Spleen (tissue), 11 donors: Measurements from ENCODE around the gene TLX1. TPM values are rescaled to one million over a fixed set of nuclear protein-coding genes. Genes with fewer than 3 reads are reported as not detected.

ENCODE experiments used
- DNase-seq: peaks from one replicate; pipeline ENCODE4 v3.0.0-alpha.2; 2020
- H3K27ac ChIP-seq, 8 donors: fragments of 200-600 bp; sonication (generic) in 7 of 8; 1 replicate in 4 of 8; 2 replicates in 4 of 8; pipeline versions ENCODE4 v1.5.0 to v1.8.0; 2016 to 2021; ENCODE audit warnings: inconsistent platforms in 4 of 8, mild to moderate bottlenecking in 4 of 8, moderate library complexity in 1 of 8
- H3K27me3 ChIP-seq, 7 donors: fragments of 200-600 bp; sonication (generic) in 6 of 7; replicated peaks in 1 of 7; 1 replicate in 4 of 7; 2 replicates in 3 of 7; pipeline versions ENCODE4 v1.5.0 to v1.8.0; 2016 to 2021; ENCODE audit warnings: inconsistent platforms in 3 of 7, mild to moderate bottlenecking in 1 of 7
- H3K36me3 ChIP-seq, 6 donors: fragments of 200-600 bp; sonication (generic) in 5 of 6; 1 replicate in 4 of 6; 2 replicates in 2 of 6; pipeline versions ENCODE4 v1.5.0 to v1.8.0; 2016 to 2021; ENCODE audit warnings: inconsistent platforms in 2 of 6
- H3K4me1 ChIP-seq, 6 donors: fragments of 200-600 bp; sonication (generic) in 5 of 6; 1 replicate in 3 of 6; 2 replicates in 3 of 6; pipeline versions ENCODE4 v1.5.0 to v1.8.0; 2016 to 2021; ENCODE audit warnings: inconsistent platforms in 3 of 6
- H3K4me3 ChIP-seq, 8 donors: fragments of 200-600 bp; sonication (generic) in 7 of 8; 1 replicate in 4 of 8; 2 replicates in 4 of 8; pipeline versions ENCODE4 v1.5.0 to v1.8.0; 2016 to 2021; ENCODE audit warnings: inconsistent platforms in 4 of 8, mild to moderate bottlenecking in 4 of 8, moderate library complexity in 2 of 8
- H3K9me3 ChIP-seq, 8 donors: fragments of 200-600 bp; sonication (generic) in 7 of 8; 1 replicate in 4 of 8; 2 replicates in 4 of 8; pipeline versions ENCODE4 v1.5.0 to v1.8.0; 2016 to 2021; ENCODE audit warnings: inconsistent platforms in 4 of 8
- POLR2A ChIP-seq, 3 donors: fragments of 450-650 bp; IDR thresholded peaks; one replicate each; pipeline ENCODE4 v1.5.1; 2017; ENCODE audit warnings: antibody characterized with exemption in 3 of 3, mild to moderate bottlenecking in 1 of 3
- POLR2AphosphoS5 ChIP-seq, 3 donors: sonication (generic); formaldehyde crosslinking; IDR thresholded peaks; one replicate each; pipeline ENCODE4 v1.5.1; 2017; ENCODE audit warnings: antibody characterized with exemption in 3 of 3
- WGBS, 5 donors: extraction: QIAGEN DNeasy Blood & Tissue Kit in 3 of 5; methylation state at CpG; one replicate each; pipeline versions ENCODE4 v1.1.5 to v1.1.7; 2013 to 2018; 5-methylcytosine and 5-hydroxymethylcytosine counted together
- intact Hi-C: fragments of 100-400 bp; cut with DNase I; formaldehyde crosslinking; loops from one replicate; pipeline ENCODE4 v1.15.0; 2023; ENCODE audit warnings: low total_unique reads
- polyA plus RNA-seq, 3 donors: library from polyadenylated mRNA; stranded (reverse); fragments of 200-250 nt; gene quantifications; one replicate each; pipeline ENCODE4 v1.2.1, GENCODE V29; 2013
- total RNA-seq, 7 donors: library from RNA; depleted of rRNA in 3 of 7; stranded (reverse); fragments of >200 nt in 3 of 7; fragmentation: NEBNext Ultra II Directional in 4 of 7; extraction: Animal tissue kit (Norgen Biotek cat#: 25700) in 4 of 7; gene quantifications; one replicate each; pipeline versions ENCODE4 v1.1.0 to v1.2.1, GENCODE V29; 2016 to 2021
- TF ChIP-seq, protein P1 (sequence below), 11 experiments: fragments of 200-600 bp in 7 of 11; fragments of 450-650 bp in 4 of 11; sonication (generic) in 4 of 11; IDR thresholded peaks in 8 of 11; conservative IDR thresholded peaks in 3 of 11; 1 replicate in 7 of 11; 2 replicates in 4 of 11; pipeline versions ENCODE4 v1.4.0 to v1.8.0; 2016 to 2021; ENCODE audit warnings: antibody characterized with exemption in 11 of 11, inconsistent platforms in 4 of 11, mild to moderate bottlenecking in 1 of 11
- donor health status: healthy with polysubstance abuse.
- donor health status: DM: no; HTN: no; CAD: no; lungs with moderate emphysema.
- donor health status: DM: no; HTN: no; CAD: no.
- donor health status: Bipolar disorder and iron deficiency.
- donor health status: healthy.
- donor health status: DM: no; HTN: no; CAD: no.
- donor health status: DM: yes; HTN: yes; CAD: no.

Gene TLX1
- total and polyA plus RNA-seq, 10 donors, result 5.7 to 91.5 (median 32.5) TPM

DNA sequence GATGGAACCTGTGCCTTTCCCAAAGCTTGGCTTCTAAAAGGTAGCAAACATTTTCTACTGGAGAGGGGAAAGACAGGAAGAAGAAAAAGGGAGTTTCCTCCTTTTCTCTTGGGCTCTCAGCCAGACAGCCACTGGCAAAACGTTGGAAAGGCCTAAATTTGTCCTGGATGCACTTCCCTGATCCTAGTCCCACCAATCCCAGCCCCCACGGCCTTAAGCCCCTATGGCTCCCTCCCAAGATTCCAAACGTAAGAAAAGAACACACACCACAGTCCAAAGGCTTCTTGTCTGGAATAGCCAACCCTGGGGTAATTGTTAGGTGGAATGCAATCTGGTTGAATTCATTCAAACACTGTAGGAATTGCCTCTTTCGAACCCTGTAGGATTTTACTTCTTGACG is 959 bp upstream of the TLX1 start:
- Histone ChIP-seq H3K4me3 (peak overlapping the region in 5 of 8 donors; percentile 21 to 67 (median 46)), H3K4me1 (peaks cover 18 to 44% (median 38%) of the 10 kb centered on the region in 6 donors), H3K27me3 (peaks cover 2 to 100% (median 77%) of the 10 kb centered on the region in 7 donors), H3K36me3 (peaks cover 0 to 5% (median 0%) of the 10 kb centered on the region in 6 donors), H3K27ac (peak overlapping the region in 7 of 8 donors; percentile 24 to 87 (median 83)), H3K9me3 (no peaks in the 10 kb centered on the region)
- DNase-seq, result no peak
- whole genome bisulfite sequencing, 5 donors, result 35 to 44% (median 42%) methylated on average over 5 of the region's 5 CpGs
- TF ChIP-seq POLR2A (IDR thresholded peaks at IDR 0.05), result no peak
- TF ChIP-seq POLR2AphosphoS5 (IDR thresholded peaks at IDR 0.05), result peak in 1 of 3 donors; percentile 27
- intact Hi-C loops, result no loop called here

DNA sequence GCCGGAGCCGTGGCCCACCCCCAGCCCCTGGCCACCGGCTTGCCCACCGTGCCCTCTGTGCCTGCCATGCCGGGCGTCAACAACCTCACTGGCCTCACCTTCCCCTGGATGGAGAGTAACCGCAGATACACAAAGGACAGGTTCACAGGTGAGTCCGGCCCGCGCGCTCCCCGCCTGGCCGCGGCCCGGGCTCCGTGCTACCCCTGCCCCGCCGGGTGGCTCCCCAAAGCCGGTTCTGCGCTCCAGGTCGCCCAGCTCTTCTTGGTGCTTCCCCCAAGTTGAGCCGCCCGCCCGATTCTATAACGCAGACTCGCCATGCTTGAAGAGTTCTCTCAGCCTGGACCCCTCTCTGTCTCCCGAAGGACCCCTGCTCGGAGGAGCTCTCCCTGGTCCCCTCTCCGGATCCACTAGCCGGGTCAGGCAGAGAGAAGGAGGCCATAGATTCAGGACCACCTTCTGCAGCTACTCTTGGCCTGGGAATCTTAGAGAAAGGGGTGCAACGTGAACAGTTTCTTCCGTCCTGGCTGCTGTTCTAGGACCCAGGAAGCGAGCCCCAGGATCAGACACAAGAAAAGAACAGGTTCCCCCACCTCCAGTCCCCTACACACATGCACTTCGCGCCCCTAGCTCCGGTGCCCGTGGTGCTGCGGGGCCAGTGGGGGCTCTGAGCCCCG is 999 bp downstream of the TLX1 start:
- peak overlapping the region; percentile 30 to 67 (median 38) for H3K4me3 ChIP-seq
- 3 to 7% (median 4%) methylated on average over 11 to 39 of the region's 39 CpGs for WGBS, 5 donors
- peaks cover 2 to 100% (median 85%) of the 10 kb centered on the region in 7 donors for H3K27me3 ChIP-seq
- no peak for DNase-seq
- peak overlapping the region; percentile 63 to 87 (median 80) for H3K27ac ChIP-seq
- TF ChIP-seq, protein P1, sequence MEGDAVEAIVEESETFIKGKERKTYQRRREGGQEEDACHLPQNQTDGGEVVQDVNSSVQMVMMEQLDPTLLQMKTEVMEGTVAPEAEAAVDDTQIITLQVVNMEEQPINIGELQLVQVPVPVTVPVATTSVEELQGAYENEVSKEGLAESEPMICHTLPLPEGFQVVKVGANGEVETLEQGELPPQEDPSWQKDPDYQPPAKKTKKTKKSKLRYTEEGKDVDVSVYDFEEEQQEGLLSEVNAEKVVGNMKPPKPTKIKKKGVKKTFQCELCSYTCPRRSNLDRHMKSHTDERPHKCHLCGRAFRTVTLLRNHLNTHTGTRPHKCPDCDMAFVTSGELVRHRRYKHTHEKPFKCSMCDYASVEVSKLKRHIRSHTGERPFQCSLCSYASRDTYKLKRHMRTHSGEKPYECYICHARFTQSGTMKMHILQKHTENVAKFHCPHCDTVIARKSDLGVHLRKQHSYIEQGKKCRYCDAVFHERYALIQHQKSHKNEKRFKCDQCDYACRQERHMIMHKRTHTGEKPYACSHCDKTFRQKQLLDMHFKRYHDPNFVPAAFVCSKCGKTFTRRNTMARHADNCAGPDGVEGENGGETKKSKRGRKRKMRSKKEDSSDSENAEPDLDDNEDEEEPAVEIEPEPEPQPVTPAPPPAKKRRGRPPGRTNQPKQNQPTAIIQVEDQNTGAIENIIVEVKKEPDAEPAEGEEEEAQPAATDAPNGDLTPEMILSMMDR (IDR thresholded peaks at IDR 0.05 in 8 of 11, conservative IDR thresholded peaks at IDR 0.05 in 3 of 11), result no peak
- no peak for TF ChIP-seq POLR2AphosphoS5 (IDR thresholded peaks at IDR 0.05)
- TF ChIP-seq POLR2A (IDR thresholded peaks at IDR 0.05), result no peak
- peaks cover 0 to 5% (median 0%) of the 10 kb centered on the region in 6 donors for H3K36me3 ChIP-seq
- intact Hi-C loops, result no loop called here
- no peaks in the 10 kb centered on the region for H3K9me3 ChIP-seq
- peaks cover 21 to 62% (median 47%) of the 10 kb centered on the region in 6 donors for H3K4me1 ChIP-seq

DNA sequence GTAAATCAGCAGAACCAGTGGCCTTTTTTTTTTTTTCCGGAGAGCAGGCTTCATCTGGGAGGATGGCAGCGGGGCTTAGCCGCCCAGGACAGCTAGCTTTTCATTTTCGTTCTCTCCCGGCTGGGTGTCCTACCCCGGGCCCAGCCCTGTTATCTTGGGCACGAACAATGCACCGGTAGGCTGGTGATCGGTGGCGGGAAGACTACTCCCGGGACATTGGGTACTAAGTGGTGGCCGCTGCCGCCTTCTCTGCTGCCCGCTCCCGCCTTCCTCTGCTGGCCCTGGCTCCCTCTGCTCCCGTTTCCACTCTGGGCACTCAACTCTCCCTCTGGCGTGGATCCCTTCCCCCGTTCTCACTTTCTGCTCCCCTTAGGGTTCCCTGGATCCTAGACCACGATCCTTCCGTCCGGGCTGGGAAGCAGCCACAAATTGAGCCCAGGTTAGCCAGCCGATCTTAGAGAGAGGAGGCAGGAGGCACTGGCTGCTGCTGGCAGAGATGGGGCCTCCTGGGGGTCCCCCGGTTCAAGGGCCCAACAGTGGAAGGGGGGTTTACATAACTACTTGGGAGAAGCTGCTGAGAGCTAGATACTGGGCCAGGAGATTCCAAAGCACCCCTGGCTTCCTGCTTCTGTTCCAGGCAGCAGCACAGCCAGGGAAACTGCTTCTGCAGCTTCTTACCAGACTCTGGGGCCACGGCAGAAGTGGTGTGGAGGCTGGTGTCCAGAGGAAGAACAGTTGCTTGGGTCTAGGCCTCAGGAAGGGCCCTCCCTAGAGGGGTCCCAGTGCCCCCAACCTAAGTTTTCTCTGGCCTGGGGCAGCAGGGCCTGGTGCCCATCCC is 1.8 kb downstream of the TLX1 start:
- H3K36me3 ChIP-seq, result peaks cover 0 to 5% (median 0%) of the 10 kb centered on the region in 6 donors
- H3K4me3 ChIP-seq, result peak overlapping the region; percentile 30 to 67 (median 38)
- intact Hi-C loops, result no loop called here
- peaks cover 21 to 64% (median 47%) of the 10 kb centered on the region in 6 donors for H3K4me1 ChIP-seq
- no peaks in the 10 kb centered on the region for H3K9me3 ChIP-seq
- TF ChIP-seq, protein P1 (IDR thresholded peaks at IDR 0.05 in 8 of 11, conservative IDR thresholded peaks at IDR 0.05 in 3 of 11), result no peak
- TF ChIP-seq POLR2A (IDR thresholded peaks at IDR 0.05) (no peak), POLR2AphosphoS5 (IDR thresholded peaks at IDR 0.05) (peak in 1 of 3 donors; percentile 15)
- H3K27ac ChIP-seq, result peak overlapping the region; percentile 63 to 87 (median 80)
- no peak for DNase-seq
- peaks cover 2 to 100% (median 92%) of the 10 kb centered on the region in 7 donors for H3K27me3 ChIP-seq
- 9 to 19% (median 14%) methylated on average over 13 to 24 of the region's 24 CpGs for WGBS, 5 donors

DNA sequence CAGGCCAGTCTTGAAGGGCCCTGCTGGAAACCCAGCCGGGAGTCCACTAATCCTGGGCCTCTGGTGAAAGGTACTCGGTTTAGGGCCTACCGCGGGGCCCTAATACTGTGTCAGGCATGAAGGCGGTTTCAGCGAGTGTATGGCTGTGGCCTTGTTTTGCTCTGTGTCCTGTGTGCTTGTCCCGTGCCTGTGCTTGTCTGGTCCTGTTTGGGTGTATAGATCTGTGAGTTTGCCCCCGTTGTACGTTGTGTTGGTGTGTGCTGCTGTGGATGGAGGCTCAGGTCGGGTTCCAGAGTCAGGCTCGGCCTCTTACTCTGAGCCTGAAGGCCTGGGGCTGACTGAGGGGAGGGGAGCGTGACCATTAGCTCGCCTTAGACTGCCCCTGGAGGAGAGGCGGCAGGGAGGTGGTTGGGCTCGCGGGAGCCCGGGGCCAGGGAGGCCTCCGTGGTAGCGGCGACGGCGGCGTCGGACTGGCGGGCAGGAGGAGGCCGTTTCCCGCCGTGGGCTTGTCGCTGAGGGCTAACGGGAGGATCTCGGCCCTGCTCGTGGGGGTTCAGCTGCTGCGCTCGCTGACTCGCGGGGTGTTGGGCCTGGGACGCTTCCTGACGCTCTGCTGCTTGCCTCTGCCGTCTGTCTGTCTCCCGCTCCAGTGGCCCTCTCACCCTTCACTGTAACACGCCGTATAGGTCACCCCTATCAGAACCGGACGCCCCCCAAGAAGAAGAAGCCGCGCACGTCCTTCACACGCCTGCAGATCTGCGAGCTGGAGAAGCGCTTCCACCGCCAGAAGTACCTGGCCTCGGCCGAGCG is 2.6 kb downstream of the TLX1 start:
- Histone ChIP-seq H3K27ac (peak overlapping the region; percentile 60 to 87 (median 80)), H3K9me3 (no peaks in the 10 kb centered on the region), H3K27me3 (peaks cover 2 to 100% (median 94%) of the 10 kb centered on the region in 7 donors), H3K36me3 (peaks cover 0 to 5% (median 0%) of the 10 kb centered on the region in 6 donors), H3K4me1 (peaks cover 21 to 66% (median 47%) of the 10 kb centered on the region in 6 donors), H3K4me3 (peak overlapping the region; percentile 30 to 67 (median 38))
- 11 to 15% (median 11%) methylated on average over 38 to 54 of the region's 54 CpGs for WGBS, 5 donors
- TF ChIP-seq POLR2A (IDR thresholded peaks at IDR 0.05) (no peak), POLR2AphosphoS5 (IDR thresholded peaks at IDR 0.05) (peak in 1 of 3 donors; percentile 49)
- TF ChIP-seq, protein P1 (IDR thresholded peaks at IDR 0.05 in 8 of 11, conservative IDR thresholded peaks at IDR 0.05 in 3 of 11), result no peak
- DNase-seq, result no peak
- intact Hi-C loops, result no loop called here
